HCT116 (cell line): ENCODE data around the gene LMO2. TPM values are rescaled to one million over a fixed set of nuclear protein-coding genes. Genes with fewer than 3 reads are reported as not detected.

Experiments used
- ATAC-seq: fragments of 200-7000 bp; cut with Tn5 transposase; 2 replicates; pipeline ENCODE4 v1.9.1; 2020; ENCODE audit warnings: mild to moderate bottlenecking, moderate library complexity
- BruUV-seq: library from RNA; stranded (reverse); fragments of 400-500 nt; replicated peaks from 2 replicates; lab custom pipeline; 2021; lab: Mats Ljungman, UMichigan
- CTCF ChIA-PET: fragments of 300-600 bp; sonication (Branson Sonifier 250); formaldehyde crosslinking; loops from one replicate; lab custom pipeline; 2021; ENCODE audit warnings: antibody characterized with exemption; lab: Charles Lee
- POLR2A ChIA-PET: fragments of 300-600, 350-600 bp; sonication (Branson Sonifier 250); formaldehyde crosslinking; loops from one replicate; lab custom pipeline; 2021; ENCODE audit warnings: antibody characterized with exemption; lab: Charles Lee
- RAD21 ChIA-PET, 2 experiments: fragments of 300-600 bp; sonication (Branson Sonifier 250); formaldehyde crosslinking; loops; one replicate each; lab custom pipeline; 2023; ENCODE audit warnings: low total read pairs in 2 of 2; ENCODE audit not compliant: uncharacterized antibody in 2 of 2, unreplicated experiment in 2 of 2, low non-redundant PET in 1 of 2; lab: Charles Lee
- DNase-seq: peaks from one replicate; pipeline ENCODE4 v3.0.0-alpha.2; 2010; ENCODE audit warnings: low read depth, low spot score
- H2AFZ ChIP-seq: fragments of 200-600 bp; shearing (Covaris generic), sonication (generic); 2 replicates; pipeline ENCODE4 v1.6.1; 2017; ENCODE audit warnings: low read depth, mixed run types, mixed read lengths, antibody characterized with exemption, low read length; ENCODE audit not compliant: poor library complexity, severe bottlenecking
- H3K27ac ChIP-seq: 2 replicates; pipeline ENCODE4 v1.5.1; 2012; ENCODE audit warnings: low read depth, low read length
- H3K27me3 ChIP-seq: fragments of 200-600 bp; sonication (generic); 2 replicates; pipeline ENCODE4 v1.6.1; 2016; ENCODE audit warnings: mixed run types, low read length, mixed read lengths; ENCODE audit not compliant: insufficient read depth
- H3K36me3 ChIP-seq, 2 experiments: fragments of 200-500 bp in 1 of 2; fragments of 200-600 bp in 1 of 2; sonication (Bioruptor generic) in 1 of 2; sonication (generic) in 1 of 2; 2 replicates each; pipeline versions ENCODE4 v1.5.1 to v1.6.1; 2014 to 2016; ENCODE audit warnings: low read length in 2 of 2, inconsistent platforms in 1 of 2, mixed read lengths in 1 of 2, mixed run types in 1 of 2; ENCODE audit not compliant: insufficient read depth in 2 of 2, control insufficient read depth in 1 of 2
- H3K4me1 ChIP-seq, 2 experiments: fragments of 200-600 bp in 1 of 2; sonication (generic) in 1 of 2; 2 replicates each; pipeline versions ENCODE4 v1.5.1 to v1.6.1; 2012 to 2017; ENCODE audit warnings: low read length in 2 of 2, inconsistent platforms in 1 of 2, mild to moderate bottlenecking in 1 of 2, mixed read lengths in 1 of 2, mixed run types in 1 of 2, moderate library complexity in 1 of 2; ENCODE audit not compliant: insufficient read depth in 2 of 2, control insufficient read depth in 1 of 2
- H3K4me2 ChIP-seq: fragments of 200-600 bp; sonication (generic); 2 replicates; pipeline ENCODE4 v1.6.1; 2017; ENCODE audit warnings: mixed run types, low read length, mixed read lengths
- H3K4me3 ChIP-seq, 2 experiments: fragments of 200-600 bp in 1 of 2; sonication (generic) in 1 of 2; replicated peaks in 1 of 2; 2 replicates each; pipeline ENCODE4 v1.5.1; 2011 to 2016; ENCODE audit warnings: low read length in 2 of 2, control low read depth in 1 of 2, low read depth in 1 of 2, mild to moderate bottlenecking in 1 of 2, mixed read lengths in 1 of 2, mixed run types in 1 of 2
- H3K79me2 ChIP-seq: fragments of 200-600 bp; sonication (generic); 2 replicates; pipeline ENCODE4 v1.6.1; 2017; ENCODE audit warnings: mild to moderate bottlenecking, mixed run types, low read length, moderate library complexity, mixed read lengths; ENCODE audit not compliant: insufficient read depth
- H3K9ac ChIP-seq: fragments of 200-600 bp; sonication (generic); 2 replicates; pipeline ENCODE4 v1.6.1; 2016; ENCODE audit warnings: low read length, mixed read lengths
- H3K9me2 ChIP-seq: fragments of 200-600 bp; sonication (generic), shearing (Covaris generic); 2 replicates; pipeline ENCODE4 v1.6.1; 2017; ENCODE audit warnings: mixed run types, mild to moderate bottlenecking, moderate library complexity; ENCODE audit not compliant: insufficient read depth
- H3K9me3 ChIP-seq, 2 experiments: fragments of 200-500 bp in 1 of 2; fragments of 200-600 bp in 1 of 2; sonication (Bioruptor generic) in 1 of 2; sonication (generic) in 1 of 2; 2 replicates each; pipeline ENCODE4 v1.6.1; 2014 to 2017; ENCODE audit warnings: low read length in 2 of 2, mixed read lengths in 2 of 2, inconsistent platforms in 1 of 2, low read depth in 1 of 2, mild to moderate bottlenecking in 1 of 2, mixed run types in 1 of 2, moderate library complexity in 1 of 2; ENCODE audit not compliant: control insufficient read depth in 1 of 2, insufficient read depth in 1 of 2
- H4K20me1 ChIP-seq: fragments of 200-600 bp; sonication (generic), shearing (Covaris generic); 2 replicates; pipeline ENCODE4 v1.6.1; 2017; ENCODE audit warnings: mixed run types, mild to moderate bottlenecking, moderate library complexity; ENCODE audit not compliant: insufficient read depth
- CEBPB ChIP-seq: IDR thresholded peaks from 2 replicates; pipeline ENCODE4 v1.6.1; 2012; ENCODE audit warnings: low read depth
- ELF1 ChIP-seq: IDR thresholded peaks from 2 replicates; pipeline ENCODE4 v1.6.1; 2012; ENCODE audit warnings: low read depth, borderline replicate concordance
- EZH2 ChIP-seq: fragments of 200-600 bp; sonication (generic); IDR thresholded peaks from 2 replicates; pipeline ENCODE4 v1.6.1; 2017; ENCODE audit warnings: antibody characterized with exemption, mixed run types
- EZH2phosphoT487 ChIP-seq: fragments of 200-600 bp; IDR thresholded peaks from 2 replicates; pipeline ENCODE4 v1.6.1; 2018; ENCODE audit warnings: antibody characterized with exemption, borderline replicate concordance
- SP1 ChIP-seq: IDR thresholded peaks from 2 replicates; pipeline ENCODE4 v1.6.1; 2012; ENCODE audit warnings: low read depth
- TCF7L2 ChIP-seq: IDR thresholded peaks from 2 replicates; pipeline ENCODE4 v1.7.0; 2011; ENCODE audit warnings: borderline replicate concordance, inconsistent platforms; ENCODE audit not compliant: insufficient read depth, insufficient read length; ENCODE audit errors: extremely low read depth
- ZBTB33 ChIP-seq: IDR thresholded peaks from 2 replicates; pipeline ENCODE4 v1.6.1; 2011; ENCODE audit warnings: mild to moderate bottlenecking, low read length, moderate library complexity; ENCODE audit not compliant: insufficient replicate concordance; ENCODE audit errors: extremely low read depth
- ZNF274 ChIP-seq: fragments of 200-500 bp; sonication (Bioruptor generic); IDR thresholded peaks from 2 replicates; pipeline ENCODE4 v1.6.1; 2014; ENCODE audit warnings: mild to moderate bottlenecking, low read depth, low read length, inconsistent platforms
- intact Hi-C: fragments of 100-400 bp; cut with micrococcal nuclease; formaldehyde crosslinking; loops from 2 replicates; pipeline ENCODE4 v1.10.0; 2022
- total RNA-seq: library from RNA; stranded (reverse); gene quantifications from one replicate; pipeline ENCODE4 v1.2.1, GENCODE V29; 2021; ENCODE audit not compliant: unreplicated experiment

Gene LMO2
- total RNA-seq, 1 experiment from 2014 or later, result 2.8 TPM

- DNase-seq (no peak), ATAC-seq (no peak)
- Histone ChIP-seq H3K4me3 (no peak overlapping the region), H3K9me3 (no peaks in the 10 kb centered on the region), H3K4me1 (peaks cover 0 to 3% of the 10 kb centered on the region in 2 experiments; a peak in 1 of 4 replicates), H3K4me2 (no peak overlapping the region), H3K36me3 (no peaks in the 10 kb centered on the region), H3K27me3 (no peaks in the 10 kb centered on the region), H4K20me1 (no peaks in the 10 kb centered on the region), H3K9me2 (no peaks in the 10 kb centered on the region), H3K27ac (no peak overlapping the region), H3K9ac (no peak overlapping the region), H2AFZ (no peak overlapping the region), H3K79me2 (no peaks in the 10 kb centered on the region)
- intact Hi-C loops, result no loop called here
- CTCF ChIA-PET, result interaction anchor here (1.4 to 2.1 kb wide), 2 partner anchors 109 to 126 kb away, joined by 7 to 11 read pairs; no protein-coding TSS in a partner anchor
- RAD21 ChIA-PET, result no interaction called here
- POLR2A ChIA-PET, result no interaction called here
- no TSS peak for BruUV-seq
- TF ChIP-seq ELF1, result no peak
Observed at GRCh38 chr11:33861941-33862589, 29.8 kb downstream of the LMO2 start.

GRCh38 chr11:33861386-33861785 is 30.5 kb downstream of the LMO2 start:
- intact Hi-C loops, result no loop called here
- Histone ChIP-seq H3K4me1 (peaks cover 0 to 3% of the 10 kb centered on the region in 2 experiments; a peak in 1 of 4 replicates), H3K4me2 (no peak overlapping the region), H3K4me3 (no peak overlapping the region), H3K9me2 (no peaks in the 10 kb centered on the region), H3K27ac (no peak overlapping the region), H3K79me2 (no peaks in the 10 kb centered on the region), H3K9ac (no peak overlapping the region), H3K36me3 (no peaks in the 10 kb centered on the region), H3K9me3 (no peaks in the 10 kb centered on the region), H4K20me1 (no peaks in the 10 kb centered on the region), H2AFZ (no peak overlapping the region), H3K27me3 (no peaks in the 10 kb centered on the region)
- CTCF ChIA-PET, result no interaction called here
- RAD21 ChIA-PET, result no interaction called here
- no peak for ATAC-seq
- no peak for TF ChIP-seq TCF7L2
- no peak for TF ChIP-seq ZNF274
- no peak for TF ChIP-seq EZH2phosphoT487
- no peak for TF ChIP-seq CEBPB
- TF ChIP-seq SP1, result no peak
- no peak for TF ChIP-seq EZH2
- no peak for TF ChIP-seq ZBTB33
- TF ChIP-seq ELF1, result no peak
- BruUV-seq, result no TSS peak
- POLR2A ChIA-PET, result no interaction called here
- DNase-seq, result no peak
